ENCODE measurements around the gene C5.

DNA sequence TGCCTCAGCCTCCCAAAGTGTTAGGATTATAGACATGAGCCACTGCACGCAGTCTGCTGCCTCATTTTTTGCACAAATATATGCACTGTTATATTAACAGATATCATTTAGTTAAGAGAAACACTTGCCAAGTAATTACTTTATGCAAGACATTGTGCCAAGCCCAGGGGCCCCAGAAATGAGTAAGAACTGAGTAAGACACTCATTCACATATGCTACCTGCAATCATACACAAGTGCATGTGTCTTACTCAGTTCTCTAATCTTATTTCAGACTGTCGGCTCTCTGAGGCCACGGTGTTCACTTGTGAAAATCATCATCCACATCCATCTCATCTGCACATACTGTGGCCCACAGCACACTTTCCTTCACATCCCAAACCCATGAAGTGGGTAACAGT is 139.4 kb downstream of the C5 start:
- TF ChIP-seq, protein P1, sequence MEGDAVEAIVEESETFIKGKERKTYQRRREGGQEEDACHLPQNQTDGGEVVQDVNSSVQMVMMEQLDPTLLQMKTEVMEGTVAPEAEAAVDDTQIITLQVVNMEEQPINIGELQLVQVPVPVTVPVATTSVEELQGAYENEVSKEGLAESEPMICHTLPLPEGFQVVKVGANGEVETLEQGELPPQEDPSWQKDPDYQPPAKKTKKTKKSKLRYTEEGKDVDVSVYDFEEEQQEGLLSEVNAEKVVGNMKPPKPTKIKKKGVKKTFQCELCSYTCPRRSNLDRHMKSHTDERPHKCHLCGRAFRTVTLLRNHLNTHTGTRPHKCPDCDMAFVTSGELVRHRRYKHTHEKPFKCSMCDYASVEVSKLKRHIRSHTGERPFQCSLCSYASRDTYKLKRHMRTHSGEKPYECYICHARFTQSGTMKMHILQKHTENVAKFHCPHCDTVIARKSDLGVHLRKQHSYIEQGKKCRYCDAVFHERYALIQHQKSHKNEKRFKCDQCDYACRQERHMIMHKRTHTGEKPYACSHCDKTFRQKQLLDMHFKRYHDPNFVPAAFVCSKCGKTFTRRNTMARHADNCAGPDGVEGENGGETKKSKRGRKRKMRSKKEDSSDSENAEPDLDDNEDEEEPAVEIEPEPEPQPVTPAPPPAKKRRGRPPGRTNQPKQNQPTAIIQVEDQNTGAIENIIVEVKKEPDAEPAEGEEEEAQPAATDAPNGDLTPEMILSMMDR (IDR thresholded peaks at IDR 0.05), result no peak
- no peak for TF ChIP-seq POLR2A (IDR thresholded peaks at IDR 0.05; ENCODE audit: low read depth)
